Type B pancreatic cell (in vitro differentiated cells): ENCODE results near the gene BPIFB2. TPM values are rescaled to one million over a fixed set of nuclear protein-coding genes. Genes with fewer than 3 reads are reported as not detected.

ENCODE experiments used
- DNase-seq: peaks from one replicate; pipeline ENCODE4 v3.0.0; 2021; ENCODE audit warnings: mixed read lengths; ENCODE audit not compliant: unreplicated experiment; ENCODE audit errors: extremely low spot score
- H3K27ac Mint-ChIP-seq: 2 replicates; pipeline ENCODE4 v1.8.0; 2021; ENCODE audit warnings: mild to moderate bottlenecking, mixed read lengths
- H3K27me3 Mint-ChIP-seq: 2 replicates; pipeline ENCODE4 v1.8.0; 2021; ENCODE audit warnings: mixed read lengths
- H3K36me3 Mint-ChIP-seq: 2 replicates; pipeline ENCODE4 v1.8.0; 2021; ENCODE audit warnings: mixed read lengths
- H3K4me1 Mint-ChIP-seq: one replicate; pipeline ENCODE4 v1.8.0; 2021; ENCODE audit warnings: mixed read lengths; ENCODE audit not compliant: unreplicated experiment
- H3K4me3 Mint-ChIP-seq: 2 replicates; pipeline ENCODE4 v1.8.0; 2021; ENCODE audit warnings: mild to moderate bottlenecking, mixed read lengths
- H3K9me3 Mint-ChIP-seq: 2 replicates; pipeline ENCODE4 v1.8.0; 2021; ENCODE audit warnings: mixed read lengths
- CTCF ChIP-seq: fragments of 200-600 bp; sonication (generic); conservative IDR thresholded peaks from 2 replicates; pipeline ENCODE4 v1.5.0; 2021; ENCODE audit warnings: antibody characterized with exemption, mild to moderate bottlenecking
- total RNA-seq: library from RNA; stranded (reverse); gene quantifications from 2 replicates; pipeline ENCODE4 v1.2.1, GENCODE V29; 2021; ENCODE audit warnings: low replicate concordance

BPIFB2 gene
- total RNA-seq, 1 donor from 2014 or later = 0.22 TPM

GRCh38 chr20:33071198-33071597, 63.7 kb downstream of the BPIFB2 start:
- no peak for DNase-seq
- H3K4me1 Mint-ChIP-seq = no peaks in the 10 kb centered on the region
- no peaks in the 10 kb centered on the region for H3K36me3 Mint-ChIP-seq
- H3K4me3 Mint-ChIP-seq = no peak overlapping the region
- H3K27ac Mint-ChIP-seq = no peak overlapping the region
- no peaks in the 10 kb centered on the region for H3K9me3 Mint-ChIP-seq
- TF ChIP-seq CTCF = no peak
- peaks cover 55% of the 10 kb centered on the region for H3K27me3 Mint-ChIP-seq

- Mint-ChIP-seq H3K9me3 (no peaks in the 10 kb centered on the region), H3K36me3 (no peaks in the 10 kb centered on the region), H3K4me1 (no peaks in the 10 kb centered on the region), H3K27ac (no peak overlapping the region), H3K27me3 (peaks cover 51% of the 10 kb centered on the region), H3K4me3 (no peak overlapping the region)
- DNase-seq = no peak
- no peak for TF ChIP-seq CTCF
These were observed 64.9 kb downstream of the BPIFB2 start for GRCh38 chr20:33072362-33072761.

- no peak for DNase-seq
- no peaks in the 10 kb centered on the region for H3K36me3 Mint-ChIP-seq
- no peak overlapping the region for H3K27ac Mint-ChIP-seq
- H3K27me3 Mint-ChIP-seq = peaks cover 54% of the 10 kb centered on the region
- TF ChIP-seq CTCF = no peak
- no peaks in the 10 kb centered on the region for H3K9me3 Mint-ChIP-seq
- H3K4me1 Mint-ChIP-seq = no peaks in the 10 kb centered on the region
- no peak overlapping the region for H3K4me3 Mint-ChIP-seq
These were observed 65.3 kb downstream of the BPIFB2 start for GRCh38 chr20:33072813-33073212.

Other genes starting within 250 kb of the BPIFB2 start
- 18.2 and 19.7 TPM in 2 replicates for gene DNMT3B, start 245.3 kb upstream of the BPIFB2 start, total RNA-seq
- 144 and 189 TPM in 2 replicates for gene MAPRE1, start 187.8 kb upstream of the BPIFB2 start, total RNA-seq
- 0.07 and 0.97 TPM in 2 replicates for gene EFCAB8, start 148.8 kb upstream of the BPIFB2 start, total RNA-seq
- not detected in 2 replicates for gene SUN5, start 3.3 kb upstream of the BPIFB2 start, total RNA-seq
- gene BPIFB6, start 23.9 kb downstream of the BPIFB2 start, total RNA-seq = not detected in 2 replicates
- gene BPIFB3, start 46.2 kb downstream of the BPIFB2 start, total RNA-seq = not detected in 2 replicates
- gene BPIFB4, start 71.9 kb downstream of the BPIFB2 start, total RNA-seq = not detected in 2 replicates
- gene BPIFA2, start 160.5 kb downstream of the BPIFB2 start, total RNA-seq = not detected in 2 replicates
- not detected in 2 replicates for gene BPIFA3, start 209.6 kb downstream of the BPIFB2 start, total RNA-seq
- gene BPIFA1, start 228.3 kb downstream of the BPIFB2 start, total RNA-seq = 0.69 and 0.97 TPM in 2 replicates